GM18858 (cell line): ENCODE results near the gene SRGAP2C.
"Not testable (repeated sequence)": the region's sequence is repeated elsewhere in the genome, so short reads cannot be mapped to it uniquely, and the experiment has no call there.

Source experiments
- ATAC-seq: cut with Tn5 transposase; IDR thresholded peaks from one replicate; pipeline ENCODE4 v1.9.1; 2021; ENCODE audit not compliant: unreplicated experiment

The SRGAP2C gene

DNA sequence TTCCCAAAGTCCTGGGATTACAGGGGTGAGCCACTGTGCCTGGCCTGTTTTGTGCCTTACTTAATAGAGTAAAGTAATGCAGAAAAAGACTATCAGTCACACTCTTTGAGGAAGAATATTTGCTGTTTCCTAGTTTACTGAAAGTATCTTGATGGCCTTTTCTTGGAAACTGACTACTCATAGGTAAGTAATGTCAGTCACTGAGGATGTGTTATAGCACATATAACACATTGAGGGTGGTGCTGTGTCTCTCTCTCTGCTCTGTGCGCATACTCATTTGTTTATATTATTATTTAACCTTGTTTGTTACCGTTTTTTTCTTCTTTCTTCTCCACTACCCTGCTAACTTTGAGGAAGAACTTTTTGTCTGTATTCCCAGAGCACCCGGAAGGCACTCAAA is 93.4 kb downstream of the SRGAP2C start:
- not testable (repeated sequence) for ATAC-seq

DNA sequence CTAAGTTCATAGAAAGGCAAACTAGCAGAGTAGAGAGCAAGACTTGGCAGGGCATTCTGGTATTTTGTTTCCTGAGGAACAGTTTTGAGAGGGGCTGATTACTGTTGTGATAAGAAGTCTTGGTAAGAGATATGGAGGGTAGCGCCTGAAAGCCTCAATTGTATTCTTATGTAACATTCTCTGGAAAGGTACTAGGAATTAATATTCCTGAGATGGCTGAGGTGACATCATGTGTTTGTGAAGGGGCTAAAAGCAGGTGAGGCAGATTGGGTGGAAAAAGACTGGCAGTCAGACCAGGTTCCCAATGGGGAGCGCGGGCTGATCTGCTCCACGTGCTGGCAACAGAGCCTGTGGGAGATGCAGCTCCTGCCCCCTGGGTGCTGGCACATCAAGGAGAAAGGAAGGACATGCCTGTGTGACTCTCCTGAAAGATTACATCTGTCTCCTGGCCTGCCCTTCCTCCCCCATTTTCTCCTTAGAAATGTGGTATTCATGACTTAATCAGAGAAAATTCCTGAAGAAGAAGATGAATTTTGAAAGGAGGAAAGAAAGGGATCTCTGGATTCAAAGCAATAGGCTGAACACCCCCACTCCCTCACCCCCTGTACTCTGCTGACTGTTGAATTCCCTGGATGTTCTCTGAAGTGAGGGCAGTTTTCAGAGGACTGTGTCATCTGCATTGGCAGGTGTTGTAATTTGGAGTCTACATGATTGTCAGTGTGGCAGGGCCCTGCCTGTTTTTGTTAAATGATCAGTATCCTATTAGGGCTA is 94.2 kb downstream of the SRGAP2C start:
- ATAC-seq, result not testable (repeated sequence)

DNA sequence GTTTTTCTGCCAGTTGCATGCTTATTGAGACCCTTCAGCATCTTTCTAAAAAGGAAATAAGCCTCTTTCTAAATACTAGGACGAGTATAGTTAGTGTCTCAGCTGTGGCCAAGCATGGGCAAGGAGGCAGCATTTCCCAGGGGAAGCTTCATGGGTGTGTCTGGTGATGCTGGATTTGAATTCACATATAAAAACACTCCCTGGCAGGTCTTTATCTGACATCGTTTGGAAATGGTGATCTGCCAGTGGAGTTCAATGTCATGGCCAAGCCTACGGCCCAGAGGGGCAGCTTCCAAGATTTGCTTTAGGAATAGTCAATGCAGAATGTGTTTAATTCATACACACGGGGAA is 94.7 kb downstream of the SRGAP2C start:
- ATAC-seq, result not testable (repeated sequence)

DNA sequence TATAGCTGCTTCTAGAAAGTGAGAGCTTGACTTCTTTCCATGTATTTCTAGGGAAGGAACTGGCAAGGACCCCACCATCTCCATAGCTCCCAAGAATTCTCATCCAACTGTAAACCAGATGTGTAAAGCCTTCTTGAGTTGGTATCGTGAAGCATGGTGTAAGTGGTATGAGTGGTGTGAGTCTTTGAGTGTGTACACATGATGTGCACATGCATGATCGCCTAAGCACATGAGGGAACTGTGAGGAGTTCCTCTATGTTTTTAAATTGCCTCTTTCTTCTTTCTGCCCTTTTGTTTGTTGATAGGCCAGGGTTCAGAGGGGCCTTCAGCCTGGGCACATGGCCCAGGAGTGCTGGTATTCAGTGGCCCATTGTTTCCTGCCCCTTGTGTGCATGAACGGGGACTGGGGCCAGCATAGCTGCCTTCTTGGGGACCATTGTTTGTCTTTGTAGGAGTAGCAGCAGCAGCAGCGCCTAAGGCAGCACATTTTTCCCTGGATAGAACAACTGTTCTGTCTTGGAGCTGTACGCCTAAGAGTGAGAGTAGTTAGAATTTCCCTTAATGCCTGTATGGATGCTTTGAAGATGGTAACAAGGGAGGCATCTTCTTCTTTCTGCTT is 96.0 kb downstream of the SRGAP2C start:
- ATAC-seq, result not testable (repeated sequence)

DNA sequence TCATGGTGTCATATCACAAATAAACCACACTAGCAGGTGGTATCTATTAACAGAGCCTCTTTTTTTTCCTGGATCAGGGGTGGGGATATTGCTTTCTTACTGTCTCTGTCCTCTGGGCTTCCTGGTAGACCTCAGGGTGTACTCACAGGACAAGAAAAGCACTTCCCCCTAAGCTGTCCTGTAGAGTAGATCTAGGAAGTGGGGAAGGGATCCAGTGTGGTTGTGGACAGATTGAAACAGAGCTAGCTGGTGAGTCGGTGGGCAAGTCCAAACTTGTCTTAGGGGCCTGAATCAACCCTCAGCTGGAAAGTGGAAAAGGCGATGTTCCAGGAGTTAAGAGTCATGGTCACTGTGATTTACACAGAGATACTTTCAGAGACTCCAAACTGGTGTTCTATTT is 96.7 kb downstream of the SRGAP2C start:
- not testable (repeated sequence) for ATAC-seq

DNA sequence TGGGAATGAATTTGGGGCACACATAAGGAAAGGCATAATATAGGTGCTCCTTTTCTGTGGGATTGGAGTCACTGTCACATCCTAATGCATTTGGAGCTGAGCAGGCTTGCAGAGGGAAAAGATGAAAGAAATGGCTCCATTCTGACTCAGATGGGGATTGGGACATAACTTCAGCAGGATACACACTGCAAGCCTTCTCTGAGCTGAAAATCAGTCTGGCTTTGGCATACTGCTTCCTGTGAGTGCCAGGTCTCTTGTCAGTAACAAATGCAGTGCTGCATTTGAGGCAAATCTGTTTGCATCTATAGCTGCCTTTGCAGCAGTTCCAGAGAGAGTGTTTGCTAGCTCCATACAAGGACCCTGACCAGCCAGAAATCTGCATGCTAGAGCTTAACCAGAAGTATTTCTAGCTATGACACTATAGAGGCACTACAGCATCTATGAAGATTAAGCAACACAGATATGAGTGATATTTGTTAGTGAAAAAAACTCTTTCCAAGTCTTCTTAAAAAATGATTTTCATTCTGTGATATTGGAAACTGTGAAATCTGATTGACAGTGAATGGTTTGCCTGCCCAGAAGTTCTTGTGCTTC is 98.9 kb downstream of the SRGAP2C start:
- not testable (repeated sequence) for ATAC-seq

DNA sequence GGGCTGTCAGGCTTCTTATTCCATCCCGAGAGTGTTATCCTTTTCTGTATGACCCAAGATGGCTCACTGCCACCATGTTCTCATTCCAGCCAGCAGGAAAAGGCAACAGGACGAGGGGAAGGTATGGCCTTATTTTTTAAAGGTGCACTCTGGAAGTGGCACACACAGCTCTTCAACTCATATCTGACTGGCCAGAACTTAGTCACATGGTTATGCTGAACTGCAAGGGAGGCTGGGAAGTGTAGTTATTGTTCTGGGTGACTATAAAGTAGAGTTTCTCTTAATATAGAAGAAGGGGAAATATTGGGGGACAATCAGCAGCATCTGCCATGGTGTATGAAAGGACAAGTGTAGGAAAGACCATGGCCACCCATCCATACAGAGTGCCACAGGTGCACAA is 107.8 kb downstream of the SRGAP2C start:
- ATAC-seq, result not testable (repeated sequence)

DNA sequence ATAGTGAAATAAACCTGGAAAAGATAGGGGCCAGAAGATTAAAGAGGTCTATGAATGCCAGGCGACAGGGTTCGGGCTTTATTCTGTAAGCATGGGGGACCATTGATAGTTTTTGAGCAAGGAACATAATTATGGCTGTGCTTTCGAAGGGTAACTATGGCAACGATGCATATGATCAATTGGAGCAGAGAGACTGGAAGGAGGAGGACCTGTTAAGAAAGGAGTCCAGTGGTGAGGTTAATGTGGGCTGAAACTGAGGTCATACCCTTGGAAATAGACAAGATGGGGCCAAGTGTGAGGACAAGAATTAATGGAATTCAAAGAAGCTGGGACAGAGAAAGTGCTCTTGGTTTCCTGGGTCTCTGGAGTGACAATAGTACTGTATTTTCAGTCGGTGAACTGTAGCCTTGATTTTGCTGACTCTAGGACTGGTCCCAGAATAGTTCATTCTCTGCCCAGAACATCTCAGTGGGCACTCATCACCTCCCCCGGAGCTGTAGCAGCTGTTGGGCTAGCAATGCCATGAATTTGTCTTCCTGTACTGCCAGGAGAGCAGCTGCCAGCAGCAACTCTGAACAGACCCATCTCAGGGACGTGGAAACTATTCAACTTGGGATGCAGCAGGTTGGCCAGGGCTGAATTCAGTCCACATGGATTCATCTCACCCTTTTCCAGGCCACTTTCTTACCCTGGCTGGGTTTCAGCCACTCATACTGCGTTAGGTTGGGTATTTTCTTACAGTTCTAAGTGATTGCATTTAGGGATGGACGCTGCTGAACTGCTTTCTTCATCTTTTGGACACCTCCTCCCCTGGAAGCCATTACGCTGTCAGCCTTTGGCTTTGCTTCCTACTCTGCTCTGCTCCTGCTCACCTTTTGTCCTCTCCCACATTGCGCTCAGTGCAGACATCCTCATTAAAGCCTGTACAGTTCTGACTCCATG is 108.8 kb downstream of the SRGAP2C start:
- ATAC-seq, result not testable (repeated sequence)

DNA sequence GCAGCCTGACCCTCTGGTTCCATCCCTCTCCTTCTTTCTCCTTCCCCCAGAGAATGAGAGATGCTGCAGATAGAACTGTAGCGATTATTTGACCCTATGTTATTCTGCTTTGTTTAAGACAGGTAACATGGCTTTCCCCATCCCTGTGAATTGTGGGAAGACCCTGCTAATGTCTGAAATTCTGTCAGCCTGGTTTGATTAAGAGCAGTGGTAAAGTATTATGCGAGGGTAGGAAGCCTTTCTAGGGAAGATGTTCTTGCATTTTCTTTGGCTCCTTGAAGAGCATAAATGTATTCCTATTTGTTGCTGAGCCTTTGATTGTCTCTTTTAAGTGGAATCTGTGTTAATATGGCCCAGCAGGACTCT is 109.4 kb downstream of the SRGAP2C start:
- ATAC-seq, result not testable (repeated sequence)

DNA sequence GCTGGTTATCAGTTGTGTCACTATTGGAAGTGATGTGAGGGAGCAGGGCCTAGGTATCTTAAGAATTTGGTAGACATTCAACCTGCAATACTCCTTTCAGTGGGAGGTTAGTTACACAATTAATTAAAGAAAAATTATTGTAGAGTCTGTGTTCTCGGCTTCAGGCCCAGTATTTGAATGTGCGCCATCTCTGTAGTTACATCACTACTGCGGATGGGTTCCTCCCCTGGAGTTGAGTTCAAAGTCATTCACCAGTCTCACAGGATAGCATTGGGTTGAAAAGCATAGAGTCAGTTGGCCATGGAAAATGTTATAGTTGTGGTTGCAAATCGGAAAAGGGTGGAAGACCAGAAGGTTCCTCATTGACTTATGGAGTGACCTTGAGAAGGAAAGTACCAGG is 111.8 kb downstream of the SRGAP2C start:
- not testable (repeated sequence) for ATAC-seq

DNA sequence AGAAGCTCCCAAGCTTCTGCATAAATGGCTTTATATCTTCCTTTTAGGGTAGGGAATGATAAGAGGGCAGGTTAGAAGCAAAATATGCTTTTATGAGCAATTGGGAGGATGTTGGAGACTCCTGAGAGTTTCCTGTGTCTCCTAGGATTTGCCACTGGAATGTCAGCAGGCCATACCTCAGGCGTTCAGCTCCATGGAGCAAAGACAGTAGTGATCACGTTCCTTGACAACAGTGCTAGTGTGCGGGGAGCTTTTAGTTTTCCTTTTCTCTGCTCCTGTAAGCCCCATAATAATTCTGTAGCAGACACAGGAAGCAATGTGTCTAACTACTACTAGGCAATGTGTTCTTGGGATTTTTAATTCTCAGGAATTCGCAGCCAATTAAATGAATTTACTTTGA is 113.8 kb downstream of the SRGAP2C start:
- ATAC-seq, result not testable (repeated sequence)

DNA sequence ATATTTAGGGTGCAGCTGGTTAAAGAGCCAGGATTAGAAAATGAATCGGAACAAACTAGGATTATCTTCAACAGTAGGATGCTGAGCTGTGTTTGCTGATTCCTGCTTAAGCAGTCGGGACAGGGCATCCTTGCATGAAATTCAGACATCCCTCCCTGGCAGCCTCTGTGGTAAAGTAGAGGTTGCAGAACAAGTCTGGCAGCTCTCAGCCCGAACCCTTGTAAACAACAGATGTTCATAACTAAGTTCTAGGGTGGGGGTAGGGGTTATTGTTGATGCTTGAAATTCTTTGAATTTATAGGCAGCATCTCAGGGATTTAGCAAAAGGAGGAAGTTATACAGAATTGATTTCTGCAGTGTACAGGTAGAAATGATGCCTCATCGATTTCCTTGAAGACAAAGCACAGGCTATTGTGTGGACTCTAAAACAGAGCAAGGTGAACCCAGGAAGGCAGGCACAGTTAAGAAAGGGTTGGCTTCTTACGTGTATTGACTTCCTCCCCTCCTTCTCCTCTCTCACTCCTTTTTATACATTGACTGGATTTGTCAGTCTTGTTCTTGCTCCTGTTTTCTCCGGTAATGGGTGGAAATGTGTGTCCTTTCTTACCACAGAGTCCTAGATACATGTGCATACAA is 114.9 kb downstream of the SRGAP2C start:
- ATAC-seq, result not testable (repeated sequence)

DNA sequence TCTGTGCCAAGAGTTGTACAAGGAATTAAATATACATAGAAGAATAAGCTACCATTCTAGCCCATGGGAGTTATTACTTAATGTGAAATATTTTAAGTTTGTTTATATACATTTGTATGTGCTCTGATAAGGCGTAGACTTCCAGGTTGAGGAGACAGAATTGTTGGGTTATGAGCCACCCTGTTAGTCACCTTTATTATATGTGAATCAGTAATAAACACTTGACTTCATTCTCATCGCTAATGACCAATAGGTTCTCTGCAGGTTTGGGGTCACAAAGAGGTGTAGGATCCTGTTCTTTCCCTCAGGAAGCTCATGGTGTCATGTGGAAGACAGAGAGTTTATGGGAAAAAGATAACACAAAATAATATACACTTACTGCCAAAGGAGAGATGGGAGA is 117.1 kb downstream of the SRGAP2C start:
- ATAC-seq, result not testable (repeated sequence)

DNA sequence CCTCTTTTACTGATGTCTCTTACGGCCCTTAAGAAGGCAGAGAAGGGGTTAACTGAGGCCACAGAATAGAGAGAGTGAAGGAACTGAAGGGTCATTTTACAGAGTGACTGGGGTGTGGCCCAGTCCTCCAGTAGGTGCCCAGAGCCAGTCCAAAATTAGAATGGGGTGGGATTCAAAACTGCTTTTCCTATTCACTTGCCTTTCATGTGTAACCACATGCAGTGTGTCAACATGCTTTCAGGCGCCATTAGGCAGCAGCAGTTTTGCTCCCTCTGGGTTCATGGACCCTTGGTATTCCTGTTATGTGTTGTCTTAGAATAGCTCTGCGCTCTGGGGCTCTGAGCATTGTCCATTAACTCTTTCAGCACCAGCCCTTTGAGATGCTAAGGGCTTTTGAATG is 123.0 kb downstream of the SRGAP2C start:
- not testable (repeated sequence) for ATAC-seq

DNA sequence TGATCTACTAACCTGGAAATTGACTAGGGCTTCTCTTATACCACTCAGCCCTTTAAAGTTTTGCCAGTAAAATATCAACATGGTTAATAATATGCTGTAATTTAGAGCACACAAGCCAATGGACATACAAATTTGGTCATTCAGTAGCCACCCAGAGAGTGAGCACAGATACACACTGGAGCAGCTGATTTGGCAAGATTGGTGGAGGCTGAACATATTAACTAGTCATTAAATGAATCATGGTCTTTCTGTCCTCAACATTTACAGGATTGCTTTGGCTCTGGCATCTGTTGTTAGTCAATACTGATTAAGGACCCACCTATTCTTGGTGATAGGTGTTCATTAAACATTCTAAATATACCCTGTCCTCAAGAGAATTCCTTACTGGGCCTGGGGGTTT is 130.7 kb downstream of the SRGAP2C start:
- ATAC-seq, result not testable (repeated sequence)

DNA sequence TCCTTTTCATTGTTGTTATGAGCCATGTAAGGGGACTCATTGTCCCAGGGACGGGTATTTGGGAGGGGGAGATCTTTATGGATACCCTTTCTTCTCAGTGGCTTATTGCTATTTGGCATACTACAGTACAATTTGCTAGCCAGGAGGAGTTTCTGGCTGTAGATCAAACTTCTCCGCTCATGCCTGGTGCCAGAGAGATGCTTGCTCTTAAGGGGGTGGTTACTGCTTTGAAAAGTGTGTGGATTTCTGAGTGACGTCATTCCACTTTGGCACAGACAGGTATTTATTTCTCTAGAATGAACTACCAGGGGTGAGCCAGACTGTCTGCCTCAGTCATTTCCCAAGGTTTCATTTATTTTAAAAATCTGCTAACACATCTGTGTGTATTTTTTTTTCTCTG is 131.3 kb downstream of the SRGAP2C start:
- not testable (repeated sequence) for ATAC-seq

DNA sequence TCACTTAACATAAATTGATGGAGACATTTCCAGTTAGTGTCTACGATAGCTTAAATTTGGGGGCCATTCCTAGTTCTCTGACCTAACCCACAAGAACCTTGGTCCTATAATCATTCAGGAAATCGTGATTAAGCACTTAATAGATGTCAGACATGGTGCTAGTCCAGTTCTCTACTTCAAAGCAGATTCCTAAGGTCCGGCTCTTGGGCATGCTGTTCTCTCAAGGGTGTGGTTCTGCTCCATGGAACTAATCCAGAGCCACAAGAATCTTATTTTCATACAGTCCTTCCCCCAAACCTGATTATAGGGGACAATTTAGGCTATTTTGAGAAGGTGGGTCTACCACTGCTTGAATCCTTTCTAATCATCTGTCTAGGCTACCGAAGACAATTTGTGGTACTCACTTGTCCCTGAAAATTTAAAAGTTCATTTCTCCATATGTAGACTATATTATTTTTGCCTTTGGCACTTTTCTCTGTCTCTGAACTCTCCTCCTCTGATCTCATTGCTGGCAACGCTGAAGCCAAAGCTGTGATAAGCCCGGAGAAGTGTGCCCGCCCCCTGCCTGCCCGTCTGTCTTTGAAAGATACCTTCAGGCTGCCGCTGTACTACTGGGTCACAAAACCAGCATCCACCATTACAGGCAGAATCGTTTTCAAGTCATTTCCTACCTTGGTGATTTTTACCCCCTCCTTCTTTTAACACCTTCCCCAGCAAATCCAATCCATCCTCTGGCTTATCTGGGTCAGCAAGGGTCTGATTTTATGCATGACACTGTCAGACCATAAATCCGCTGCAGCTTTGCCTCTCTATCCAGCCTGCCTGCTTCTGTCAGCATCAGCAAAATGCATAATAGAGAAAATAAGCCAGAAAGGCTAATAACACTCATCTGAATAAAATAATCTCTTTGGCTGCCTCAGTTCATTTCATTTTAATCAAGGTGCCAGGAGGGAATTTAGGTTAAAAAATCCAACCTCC is 133.0 kb downstream of the SRGAP2C start:
- ATAC-seq, result not testable (repeated sequence)

DNA sequence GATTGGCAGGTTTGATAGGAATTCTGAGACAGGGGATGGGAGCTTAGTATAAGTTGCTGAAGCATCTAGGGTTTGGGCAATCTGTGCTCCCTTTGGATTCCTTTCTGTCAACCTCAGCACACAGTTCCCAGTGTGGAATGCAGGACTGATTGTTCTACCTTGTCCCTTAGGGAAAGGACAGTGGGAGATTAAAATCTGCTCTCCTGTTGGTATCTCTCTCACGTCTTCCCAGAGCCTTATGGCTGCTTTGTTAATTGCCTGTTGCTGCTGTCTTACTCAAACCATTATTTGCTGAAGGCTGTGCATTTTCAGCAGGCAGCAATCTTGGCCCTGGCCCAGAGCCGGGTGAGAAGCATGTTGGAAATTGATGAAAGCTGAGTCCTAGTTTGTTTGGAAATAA is 133.9 kb downstream of the SRGAP2C start:
- ATAC-seq, result not testable (repeated sequence)

DNA sequence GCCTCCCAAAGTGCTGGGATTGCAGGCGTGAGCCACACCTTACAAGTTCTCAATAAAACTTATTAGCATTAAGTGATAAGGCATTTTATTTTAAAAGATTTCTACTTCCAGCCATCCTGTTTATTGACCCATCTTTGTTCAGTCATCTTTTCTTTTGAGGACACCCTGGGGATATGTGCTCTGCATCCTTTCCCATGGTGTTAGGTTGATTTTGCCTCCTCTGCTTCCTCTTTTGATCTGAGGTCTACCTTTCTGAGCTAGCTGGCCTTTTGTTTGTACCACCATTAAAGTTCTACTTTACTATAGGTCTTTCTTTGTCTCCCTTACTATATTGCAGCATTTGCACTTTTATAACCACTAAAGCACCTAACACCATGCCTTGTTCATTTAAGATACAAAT is 136.9 kb downstream of the SRGAP2C start:
- ATAC-seq, result not testable (repeated sequence)
